OCI-LY7 (cell line): ENCODE results near the gene HSPB2. TPM values are rescaled to one million over a fixed set of nuclear protein-coding genes. Genes with fewer than 3 reads are reported as not detected.

Experiments used
- BruUV-seq: library from RNA; stranded (reverse); fragments of 400-500 nt; replicated peaks from 2 replicates; lab custom pipeline; 2021; lab: Mats Ljungman, UMichigan
- CTCF ChIA-PET: fragments of 300-600 bp; sonication (Branson Sonifier 250); formaldehyde crosslinking; loops from one replicate; lab custom pipeline; 2022; ENCODE audit warnings: antibody characterized with exemption; ENCODE audit not compliant: unreplicated experiment; lab: Charles Lee
- POLR2A ChIA-PET: fragments of 300-600 bp; sonication (Branson Sonifier 250); formaldehyde crosslinking; loops from one replicate; lab custom pipeline; 2022; ENCODE audit warnings: antibody characterized with exemption; lab: Charles Lee
- DNase-seq: peaks from one replicate; pipeline ENCODE4 v3.0.0-alpha.2; 2015; ENCODE audit warnings: low spot score
- H2AFZ ChIP-seq: fragments of 200-600 bp; sonication (generic), shearing (Covaris generic); 2 replicates; pipeline ENCODE4 v1.6.1; 2014; ENCODE audit warnings: mild to moderate bottlenecking, antibody characterized with exemption, low read length, moderate library complexity
- H3K27ac ChIP-seq: fragments of 200-600 bp; sonication (generic); 2 replicates; pipeline ENCODE4 v1.5.1; 2014; ENCODE audit warnings: mixed run types, low read depth, mild to moderate bottlenecking, moderate library complexity, low read length, inconsistent platforms; ENCODE audit not compliant: poor library complexity, severe bottlenecking
- H3K36me3 ChIP-seq: fragments of 200-600 bp; sonication (generic); 2 replicates; pipeline ENCODE4 v1.6.1; 2014; ENCODE audit warnings: mild to moderate bottlenecking, antibody characterized with exemption, low read length, moderate library complexity, mixed read lengths; ENCODE audit not compliant: insufficient read depth
- H3K4me1 ChIP-seq: fragments of 200-600 bp; sonication (generic); 2 replicates; pipeline ENCODE4 v1.5.1; 2014; ENCODE audit warnings: mild to moderate bottlenecking, low read length; ENCODE audit not compliant: insufficient read depth, poor library complexity, severe bottlenecking
- H3K4me2 ChIP-seq: fragments of 200-600 bp; sonication (generic); 2 replicates; pipeline ENCODE4 v1.6.1; 2014; ENCODE audit warnings: mild to moderate bottlenecking, low read length
- H3K4me3 ChIP-seq: fragments of 200-600 bp; sonication (generic); 2 replicates; pipeline ENCODE4 v1.5.1; 2014; ENCODE audit warnings: mild to moderate bottlenecking, low read depth, low read length; ENCODE audit not compliant: poor library complexity, severe bottlenecking
- H3K79me2 ChIP-seq: fragments of 200-600 bp; sonication (generic); 2 replicates; pipeline ENCODE4 v1.6.1; 2016; ENCODE audit warnings: low read depth, mild to moderate bottlenecking, low read length, moderate library complexity, mixed read lengths; ENCODE audit not compliant: insufficient read depth
- H3K9me2 ChIP-seq: fragments of 200-600 bp; sonication (generic); 2 replicates; pipeline ENCODE4 v1.6.1; 2016; ENCODE audit warnings: mild to moderate bottlenecking, low read length, mixed read lengths; ENCODE audit not compliant: insufficient read depth
- H3K9me3 ChIP-seq: fragments of 200-600 bp; sonication (generic); 2 replicates; pipeline ENCODE4 v1.6.1; 2014; ENCODE audit warnings: mild to moderate bottlenecking, mixed run types, low read length, mixed read lengths
- H4K20me1 ChIP-seq: fragments of 200-600 bp; sonication (generic); 2 replicates; pipeline ENCODE4 v1.6.1; 2014; ENCODE audit warnings: mild to moderate bottlenecking, antibody characterized with exemption, low read length, moderate library complexity, mixed read lengths; ENCODE audit not compliant: insufficient read depth
- CTCF ChIP-seq: fragments of 200-600 bp; sonication (generic); conservative IDR thresholded peaks from 2 replicates; pipeline ENCODE4 v1.5.1; 2014; ENCODE audit warnings: mild to moderate bottlenecking, antibody characterized with exemption, low read length, moderate library complexity, mixed read lengths
- EZH2phosphoT487 ChIP-seq: fragments of 200-600 bp; sonication (generic); IDR thresholded peaks from 2 replicates; pipeline ENCODE4 v1.6.1; 2018; ENCODE audit warnings: low read depth, borderline replicate concordance, mild to moderate bottlenecking, mixed run types, antibody characterized with exemption, low read length, moderate library complexity, mixed read lengths
- intact Hi-C: fragments of 100-400 bp; cut with micrococcal nuclease; formaldehyde crosslinking; loops from one replicate; pipeline ENCODE4 v1.10.0; 2022; ENCODE audit not compliant: unreplicated experiment
- total RNA-seq, 2 experiments: library from RNA; depleted of rRNA in 1 of 2; stranded (reverse); fragments of >200 nt in 1 of 2; shearing (Covaris generic) in 1 of 2; gene quantifications; 2 replicates each; pipeline ENCODE4 v1.2.3, GENCODE V29; 2014 to 2022

Gene HSPB2
- total RNA-seq, 2 experiments from 2014 or later, result not detected

- no TSS peak for BruUV-seq
- Histone ChIP-seq H3K4me3 (no peak overlapping the region), H3K9me2 (no peaks in the 10 kb centered on the region), H3K79me2 (no peaks in the 10 kb centered on the region), H3K4me1 (no peaks in the 10 kb centered on the region), H2AFZ (no peak overlapping the region), H3K9me3 (no peaks in the 10 kb centered on the region), H3K4me2 (no peak overlapping the region), H3K36me3 (no peaks in the 10 kb centered on the region), H4K20me1 (no peaks in the 10 kb centered on the region), H3K27ac (no peak overlapping the region)
- CTCF ChIA-PET, result no interaction called here
- TF ChIP-seq CTCF, result no peak
- DNase-seq, result no peak
- intact Hi-C loops, result no loop called here
- POLR2A ChIA-PET, result interaction anchor here (0.8 kb wide), 1 partner anchor 13 kb away, joined by 3 read pairs; no protein-coding TSS in a partner anchor
Measured at GRCh38 chr11:111913031-111913861, 712 bp downstream of the HSPB2 start.

GRCh38 chr11:111913997-111914396, 1.5 kb downstream of the HSPB2 start:
- no peak for TF ChIP-seq CTCF
- TF ChIP-seq EZH2phosphoT487, result no peak
- Histone ChIP-seq H4K20me1 (no peaks in the 10 kb centered on the region), H3K4me1 (no peaks in the 10 kb centered on the region), H3K9me2 (no peaks in the 10 kb centered on the region), H2AFZ (no peak overlapping the region), H3K36me3 (no peaks in the 10 kb centered on the region), H3K4me3 (no peak overlapping the region), H3K79me2 (no peaks in the 10 kb centered on the region), H3K4me2 (no peak overlapping the region), H3K27ac (no peak overlapping the region), H3K9me3 (no peaks in the 10 kb centered on the region)
- no TSS peak for BruUV-seq
- POLR2A ChIA-PET, result interaction anchor here (1.4 to 2.1 kb wide), 4 partner anchors 13 to 49 kb away, joined by 3 to 13 read pairs (median 4); partner anchors contain the start of gene ALG9
- intact Hi-C loops, result no loop called here
- DNase-seq, result no peak
- CTCF ChIA-PET, result no interaction called here

GRCh38 chr11:111916768-111917167, 4.2 kb downstream of the HSPB2 start:
- Histone ChIP-seq H3K4me2 (no peak overlapping the region), H2AFZ (no peak overlapping the region), H3K9me2 (no peaks in the 10 kb centered on the region), H3K36me3 (no peaks in the 10 kb centered on the region), H3K79me2 (no peaks in the 10 kb centered on the region), H3K4me3 (no peak overlapping the region), H3K9me3 (no peaks in the 10 kb centered on the region), H3K27ac (no peak overlapping the region), H4K20me1 (no peaks in the 10 kb centered on the region), H3K4me1 (no peaks in the 10 kb centered on the region)
- TF ChIP-seq EZH2phosphoT487 (no peak), CTCF (no peak)
- ChIA-PET POLR2A (interaction anchor here (0.6 kb wide), 1 partner anchor 58 kb away, joined by 3 read pairs; no protein-coding TSS in a partner anchor), CTCF (interaction anchor here (0.6 kb wide), 1 partner anchor 10 kb away, joined by 3 read pairs; no protein-coding TSS in a partner anchor)
- intact Hi-C loops, result no loop called here
- DNase-seq, result no peak
- no TSS peak for BruUV-seq
